NB4 (cell line): ENCODE results near the gene ARL8A.
"Not testable (repeated sequence)": the region's sequence is repeated elsewhere in the genome, so short reads cannot be mapped to it uniquely, and the experiment has no call there.

ENCODE experiments used
- DNase-seq: peaks from one replicate; pipeline ENCODE4 v3.0.0; 2010; ENCODE audit warnings: low read depth
- H3K4me3 ChIP-seq: one replicate; pipeline ENCODE4 v1.5.1; 2011; ENCODE audit warnings: mild to moderate bottlenecking, low read depth, low read length, moderate library complexity
- CTCF ChIP-seq: IDR thresholded peaks from one replicate; pipeline ENCODE4 v1.5.1; 2012; ENCODE audit warnings: low read depth, low read length
- MYC ChIP-seq: IDR thresholded peaks from 2 replicates; pipeline ENCODE4 v1.6.1; 2011; ENCODE audit warnings: low read depth, low read length
- POLR2A ChIP-seq: IDR thresholded peaks from 2 replicates; pipeline ENCODE4 v1.6.1; 2011; ENCODE audit warnings: mild to moderate bottlenecking; ENCODE audit not compliant: insufficient read length; ENCODE audit errors: extremely low read depth
- TF ChIP-seq, protein P1 (sequence below): IDR thresholded peaks from 2 replicates; pipeline ENCODE4 v1.6.1; 2011; ENCODE audit warnings: low read depth, low read length

ARL8A gene

GRCh38 chr1:202117898-202118371 lies 26.6 kb downstream of the ARL8A start:
- DNase-seq = no peak
- TF ChIP-seq POLR2A (no peak), MYC (no peak), CTCF (no peak)
- TF ChIP-seq, protein P1, sequence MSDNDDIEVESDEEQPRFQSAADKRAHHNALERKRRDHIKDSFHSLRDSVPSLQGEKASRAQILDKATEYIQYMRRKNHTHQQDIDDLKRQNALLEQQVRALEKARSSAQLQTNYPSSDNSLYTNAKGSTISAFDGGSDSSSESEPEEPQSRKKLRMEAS = no peak
- no peak overlapping the region for H3K4me3 ChIP-seq

DNA sequence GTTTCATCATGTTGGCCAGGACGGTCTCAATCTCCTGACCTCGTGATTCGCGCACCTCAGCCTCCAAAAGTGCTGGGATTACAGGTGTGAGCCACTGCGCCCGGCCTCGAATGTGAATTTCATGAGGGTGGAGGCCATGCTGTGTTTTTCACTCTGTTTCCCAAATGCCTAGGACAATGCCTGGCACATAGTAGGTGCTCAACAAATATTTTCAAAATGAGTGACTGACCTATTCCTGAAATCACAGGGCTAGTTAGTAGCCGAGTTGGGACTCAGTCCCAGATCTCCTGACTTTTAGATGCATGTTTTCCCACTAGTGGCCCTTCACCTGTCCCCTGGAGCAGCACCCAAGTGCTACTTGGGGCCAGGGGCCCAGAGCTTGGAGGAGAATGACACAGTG lies 28.2 kb downstream of the ARL8A start:
- H3K4me3 ChIP-seq = no peak overlapping the region
- TF ChIP-seq MYC (no peak), POLR2A (no peak), CTCF (no peak)
- TF ChIP-seq, protein P1 = no peak

DNA sequence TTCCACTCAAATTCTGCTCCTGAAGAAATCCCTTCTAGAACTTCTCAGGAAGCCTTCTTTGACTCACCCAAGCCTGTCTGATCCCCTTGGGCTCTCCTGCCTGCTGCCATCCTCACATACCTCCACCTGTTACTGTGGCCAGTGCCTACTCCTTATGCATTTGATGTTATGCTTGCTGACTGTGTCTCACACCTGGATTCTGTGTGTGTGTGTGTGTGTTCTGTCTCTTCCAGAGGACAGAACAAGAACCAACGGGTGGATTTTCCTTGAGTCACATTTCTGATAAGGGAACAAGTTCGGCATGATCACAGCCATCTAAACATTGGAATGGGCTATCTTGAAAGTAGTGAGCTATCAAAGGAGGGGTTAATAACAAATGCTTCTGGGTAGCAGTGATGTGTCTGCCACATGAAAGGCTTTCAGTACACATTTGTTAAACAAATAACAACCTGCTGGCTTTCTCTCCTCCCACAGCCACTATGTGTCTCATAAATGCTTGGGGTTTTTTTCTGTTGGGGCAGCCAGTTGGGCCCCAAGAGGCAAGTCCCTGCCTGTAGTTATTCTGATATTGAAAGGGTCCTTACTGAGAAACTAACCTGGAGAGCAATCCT lies 30.7 kb downstream of the ARL8A start:
- DNase-seq = no peak
- no peak overlapping the region for H3K4me3 ChIP-seq
- no peak for TF ChIP-seq POLR2A
- TF ChIP-seq, protein P1 = no peak
- no peak for TF ChIP-seq CTCF
- TF ChIP-seq MYC = no peak

More for the DNA sequence above, 28.2 kb downstream of the ARL8A start:
- no peak for DNase-seq

DNA sequence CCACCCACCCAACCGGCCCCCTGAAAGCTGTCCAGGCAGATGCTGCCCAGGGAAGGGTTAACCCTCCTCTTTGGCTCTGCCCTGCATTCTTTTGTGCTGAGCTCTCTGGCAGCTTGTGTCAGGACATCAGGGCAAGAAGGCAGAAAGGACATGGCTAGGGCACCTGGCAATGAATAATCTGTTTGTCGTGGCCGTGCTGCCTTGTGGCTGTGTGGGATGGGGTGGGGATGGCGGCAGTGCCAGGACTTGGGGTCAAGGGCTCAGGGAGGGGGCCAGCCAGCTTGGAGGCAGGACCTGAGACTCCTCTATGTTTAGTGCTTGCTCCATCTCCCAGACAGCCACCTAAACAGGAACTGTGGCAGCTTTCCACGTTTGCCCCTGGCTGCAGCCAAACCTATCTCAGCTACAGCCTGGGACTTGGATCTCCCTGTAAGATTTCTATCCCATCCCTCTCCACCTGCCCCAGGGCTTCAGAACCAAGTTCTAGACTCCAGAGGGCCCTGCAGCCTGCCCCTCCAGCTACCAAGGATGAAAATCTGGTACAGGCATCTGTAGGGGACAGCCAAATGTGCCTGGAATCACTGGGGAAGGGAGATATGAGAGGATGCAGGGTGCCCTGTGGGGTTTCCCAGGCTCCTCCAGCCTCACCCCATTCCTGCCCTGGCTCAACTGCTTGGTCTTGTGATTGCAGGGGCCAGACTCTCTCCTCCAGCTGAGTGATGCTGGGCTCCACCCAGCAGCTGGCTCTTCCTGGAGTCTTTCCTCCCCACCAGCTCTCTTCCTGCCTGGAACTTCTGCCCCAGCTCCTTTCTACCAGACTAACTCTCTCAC lies 31.5 kb downstream of the ARL8A start:
- H3K4me3 ChIP-seq = no peak overlapping the region
- TF ChIP-seq, protein P1 = no peak
- TF ChIP-seq MYC (no peak), POLR2A (no peak), CTCF (no peak)
- DNase-seq = no peak

- not testable (repeated sequence) for DNase-seq, H3K4me3 ChIP-seq
Observed at GRCh38 chr1:202111589-202111988, 32.9 kb downstream of the ARL8A start.

DNA sequence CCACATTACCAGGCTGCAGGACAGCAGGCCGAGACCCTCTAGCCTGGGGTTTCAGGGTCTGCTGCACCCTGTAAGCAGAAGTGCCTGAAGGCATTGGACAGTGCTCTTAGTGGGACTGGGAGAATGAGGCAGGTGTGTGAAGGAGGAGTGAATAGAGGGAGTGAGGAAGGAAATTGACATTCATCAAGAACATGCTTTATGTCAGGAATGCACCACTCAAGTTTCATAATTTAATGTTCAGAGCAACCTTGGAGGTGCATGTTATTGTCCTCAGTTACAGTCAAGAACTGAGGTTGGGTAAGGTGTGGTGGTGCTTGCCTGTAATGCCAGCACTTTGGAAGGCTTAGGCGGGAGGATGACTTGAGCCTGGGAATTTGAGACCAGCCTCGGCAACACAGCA lies 33.6 kb downstream of the ARL8A start:
- TF ChIP-seq CTCF (no peak), MYC (no peak), POLR2A (no peak)
- TF ChIP-seq, protein P1 = no peak
- no peak overlapping the region for H3K4me3 ChIP-seq
- no peak for DNase-seq
